Measurements from ENCODE around the gene TUBGCP2.
"Not testable (repeated sequence)": the region's sequence is repeated elsewhere in the genome, so short reads cannot be mapped to it uniquely, and the experiment has no call there.

Gene TUBGCP2

GRCh38 chr10:133271521-133272300, 37.0 kb downstream of the TUBGCP2 start:
- peaks cover 96% of the 10 kb centered on the region for H3K36me3 Mint-ChIP-seq (ENCODE audit: low read depth)
- H3K4me1 Mint-ChIP-seq (ENCODE audit: low read depth): peaks cover 35% of the 10 kb centered on the region

GRCh38 chr10:133270773-133271297, 37.8 kb downstream of the TUBGCP2 start:
- H3K4me3 Mint-ChIP-seq: no peak overlapping the region
- intact Hi-C loops (cut with micrococcal nuclease): no loop called here
- H3K36me3 Mint-ChIP-seq (ENCODE audit: low read depth): peaks cover 98% of the 10 kb centered on the region
- H3K27ac Mint-ChIP-seq: no peak overlapping the region
- no peaks in the 10 kb centered on the region for H3K27me3 Mint-ChIP-seq
- no peaks in the 10 kb centered on the region for H3K9me3 Mint-ChIP-seq
- peaks cover 37% of the 10 kb centered on the region for H3K4me1 Mint-ChIP-seq (ENCODE audit: low read depth)

More at GRCh38 chr10:133271521-133272300, 37.0 kb downstream of the TUBGCP2 start:
- no peak overlapping the region for H3K4me3 Mint-ChIP-seq
- no peaks in the 10 kb centered on the region for H3K9me3 Mint-ChIP-seq
- no peaks in the 10 kb centered on the region for H3K27me3 Mint-ChIP-seq
- no peak overlapping the region for H3K27ac Mint-ChIP-seq
- intact Hi-C loops (cut with micrococcal nuclease): no loop called here

DNA sequence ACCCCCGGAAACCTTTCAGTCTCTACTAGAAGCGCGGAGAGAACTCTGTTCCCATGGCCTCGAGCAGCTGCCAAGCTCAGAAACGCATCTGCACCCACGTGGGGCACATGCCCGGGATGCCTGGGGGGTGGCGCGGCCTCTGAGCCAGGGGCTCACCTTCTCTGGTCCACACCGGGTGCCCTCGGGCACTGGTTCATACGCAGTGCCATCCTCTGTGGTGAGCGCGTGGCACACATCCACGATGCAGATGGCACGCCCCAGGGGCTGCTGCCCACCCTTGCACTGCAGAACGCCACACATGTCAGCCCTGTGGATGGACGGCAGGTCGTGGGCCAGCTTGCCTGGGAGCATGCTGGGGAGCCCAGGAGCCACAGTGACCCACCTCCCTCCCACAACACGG, 38.5 kb downstream of the TUBGCP2 start:
- no peaks in the 10 kb centered on the region for H3K9me3 Mint-ChIP-seq
- H3K4me3 Mint-ChIP-seq: no peak overlapping the region
- no peak overlapping the region for H3K27ac Mint-ChIP-seq
- intact Hi-C loops (cut with micrococcal nuclease): no loop called here
- no peaks in the 10 kb centered on the region for H3K27me3 Mint-ChIP-seq
- H3K36me3 Mint-ChIP-seq (ENCODE audit: low read depth): peaks cover 97% of the 10 kb centered on the region
- peaks cover 37% of the 10 kb centered on the region for H3K4me1 Mint-ChIP-seq (ENCODE audit: low read depth)

GRCh38 chr10:133269367-133269766, 39.3 kb downstream of the TUBGCP2 start:
- Mint-ChIP-seq H3K27me3 (no peaks in the 10 kb centered on the region), H3K4me1 (ENCODE audit: low read depth) (peaks cover 37% of the 10 kb centered on the region), H3K36me3 (ENCODE audit: low read depth) (peaks cover 94% of the 10 kb centered on the region), H3K9me3 (no peaks in the 10 kb centered on the region), H3K27ac (no peak overlapping the region), H3K4me3 (no peak overlapping the region)
- intact Hi-C loops (cut with micrococcal nuclease): no loop called here

DNA sequence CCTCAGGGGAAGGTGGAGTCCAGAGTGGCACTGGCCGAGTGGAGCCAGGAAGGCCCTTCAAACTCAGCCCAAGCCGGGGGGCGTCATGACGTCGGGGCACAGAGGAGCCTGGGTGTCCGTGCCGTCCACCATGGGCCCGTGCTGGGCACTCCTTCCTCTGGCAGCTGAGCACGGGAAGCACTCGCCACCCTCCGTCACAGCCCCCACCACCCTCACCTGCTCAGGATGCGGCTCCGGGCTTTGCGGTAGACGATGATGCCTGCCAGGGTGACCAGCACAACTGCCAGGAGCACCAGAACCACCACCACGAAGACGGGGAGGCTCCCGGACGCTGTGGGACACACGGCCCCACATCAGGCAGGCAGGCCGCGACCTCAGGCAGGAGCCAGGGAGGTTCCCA, 40.1 kb downstream of the TUBGCP2 start:
- Mint-ChIP-seq H3K4me3 (no peak overlapping the region), H3K36me3 (ENCODE audit: low read depth) (peaks cover 95% of the 10 kb centered on the region), H3K27me3 (no peaks in the 10 kb centered on the region), H3K27ac (no peak overlapping the region), H3K4me1 (ENCODE audit: low read depth) (peaks cover 46% of the 10 kb centered on the region), H3K9me3 (no peaks in the 10 kb centered on the region)
- intact Hi-C loops (cut with micrococcal nuclease): no loop called here

GRCh38 chr10:133267829-133268228, 40.8 kb downstream of the TUBGCP2 start:
- H3K36me3 Mint-ChIP-seq (ENCODE audit: low read depth): peaks cover 95% of the 10 kb centered on the region
- no peaks in the 10 kb centered on the region for H3K9me3 Mint-ChIP-seq
- no peak overlapping the region for H3K27ac Mint-ChIP-seq
- intact Hi-C loops (cut with micrococcal nuclease): no loop called here
- peaks cover 51% of the 10 kb centered on the region for H3K4me1 Mint-ChIP-seq (ENCODE audit: low read depth)
- H3K27me3 Mint-ChIP-seq: no peaks in the 10 kb centered on the region
- no peak overlapping the region for H3K4me3 Mint-ChIP-seq

DNA sequence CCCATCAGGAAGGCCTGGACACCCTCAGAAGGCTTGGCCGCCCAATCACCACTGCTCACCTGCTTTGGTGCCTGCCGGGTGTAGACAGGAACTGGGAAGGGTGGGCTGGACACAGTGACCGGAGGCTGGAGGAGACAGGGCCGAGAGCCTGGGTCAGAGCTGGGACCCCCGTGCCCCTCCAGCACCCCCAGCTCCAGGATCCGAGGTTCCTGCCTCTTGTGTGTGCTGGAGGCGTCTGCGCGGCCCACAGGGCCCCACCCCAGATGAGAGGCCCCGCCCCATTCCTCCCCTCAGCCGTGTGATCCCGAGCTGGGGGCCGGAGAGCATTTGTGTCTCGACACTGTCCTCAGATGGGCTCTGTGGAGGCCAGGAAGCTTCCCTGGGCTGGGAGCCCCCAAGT, 41.4 kb downstream of the TUBGCP2 start:
- Mint-ChIP-seq H3K27ac (no peak overlapping the region), H3K36me3 (ENCODE audit: low read depth) (peaks cover 95% of the 10 kb centered on the region), H3K4me3 (no peak overlapping the region), H3K9me3 (no peaks in the 10 kb centered on the region), H3K4me1 (ENCODE audit: low read depth) (peaks cover 51% of the 10 kb centered on the region), H3K27me3 (no peaks in the 10 kb centered on the region)
- intact Hi-C loops (cut with micrococcal nuclease): no loop called here

DNA sequence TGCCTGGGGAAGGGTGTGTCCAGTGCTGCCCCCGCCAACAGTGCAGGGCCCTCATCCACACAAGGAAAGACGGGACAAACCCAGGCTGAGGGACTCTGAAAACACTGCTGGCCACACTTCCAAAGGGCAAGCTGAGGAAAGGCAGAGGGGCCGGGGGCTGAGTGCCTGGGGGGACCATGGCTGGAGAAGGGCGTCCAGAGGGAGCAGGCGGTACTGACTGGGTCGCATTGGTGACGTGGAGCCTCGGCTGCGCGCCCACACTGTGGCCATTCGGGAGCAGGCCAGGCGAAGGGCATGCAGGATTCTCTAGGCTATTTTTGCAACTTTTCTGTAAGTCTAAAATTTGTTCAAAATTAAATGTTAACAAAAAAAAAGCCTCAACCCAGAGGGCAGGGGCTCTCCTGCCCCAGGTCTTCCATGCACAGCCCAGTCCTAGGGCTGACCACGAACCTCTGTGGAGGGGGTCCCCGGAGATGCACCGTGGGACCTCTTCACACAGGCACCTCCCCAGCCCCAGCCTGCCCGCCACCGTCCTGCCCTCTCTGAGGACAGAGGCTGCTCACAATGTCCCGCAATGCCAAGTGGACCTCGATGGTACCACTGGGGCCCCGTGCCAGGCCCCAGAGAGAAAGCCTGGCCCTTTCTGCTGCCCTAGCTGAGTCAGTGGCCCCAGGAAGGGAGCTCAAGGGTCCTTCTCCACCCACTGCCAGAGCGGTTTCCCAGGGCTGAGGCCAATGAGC, 42.4 kb downstream of the TUBGCP2 start:
- H3K9me3 Mint-ChIP-seq: no peaks in the 10 kb centered on the region
- H3K27me3 Mint-ChIP-seq: no peaks in the 10 kb centered on the region
- peaks cover 49% of the 10 kb centered on the region for H3K4me1 Mint-ChIP-seq (ENCODE audit: low read depth)
- peak overlapping the region; percentile 100 for H3K27ac Mint-ChIP-seq
- no peak overlapping the region for H3K4me3 Mint-ChIP-seq
- intact Hi-C loops (cut with micrococcal nuclease): no loop called here
- H3K36me3 Mint-ChIP-seq (ENCODE audit: low read depth): peaks cover 86% of the 10 kb centered on the region

- Mint-ChIP-seq H3K27ac (peak overlapping the region; percentile 100), H3K4me1 (ENCODE audit: low read depth) (peaks cover 60% of the 10 kb centered on the region), H3K36me3 (ENCODE audit: low read depth) (peaks cover 74% of the 10 kb centered on the region)
- intact Hi-C loops (cut with micrococcal nuclease); H3K4me3 Mint-ChIP-seq; H3K27me3 Mint-ChIP-seq; H3K9me3 Mint-ChIP-seq: not testable (repeated sequence)
These were observed 43.6 kb downstream of the TUBGCP2 start for GRCh38 chr10:133265052-133265451.

- intact Hi-C loops (cut with micrococcal nuclease): no loop called here
- Mint-ChIP-seq H3K27me3 (no peaks in the 10 kb centered on the region), H3K4me1 (ENCODE audit: low read depth) (peaks cover 66% of the 10 kb centered on the region), H3K9me3 (no peaks in the 10 kb centered on the region), H3K36me3 (ENCODE audit: low read depth) (peaks cover 68% of the 10 kb centered on the region), H3K27ac (peak overlapping the region; percentile 100), H3K4me3 (peak overlapping the region; percentile 45)
These were observed 44.2 kb downstream of the TUBGCP2 start for GRCh38 chr10:133264461-133264860.

DNA sequence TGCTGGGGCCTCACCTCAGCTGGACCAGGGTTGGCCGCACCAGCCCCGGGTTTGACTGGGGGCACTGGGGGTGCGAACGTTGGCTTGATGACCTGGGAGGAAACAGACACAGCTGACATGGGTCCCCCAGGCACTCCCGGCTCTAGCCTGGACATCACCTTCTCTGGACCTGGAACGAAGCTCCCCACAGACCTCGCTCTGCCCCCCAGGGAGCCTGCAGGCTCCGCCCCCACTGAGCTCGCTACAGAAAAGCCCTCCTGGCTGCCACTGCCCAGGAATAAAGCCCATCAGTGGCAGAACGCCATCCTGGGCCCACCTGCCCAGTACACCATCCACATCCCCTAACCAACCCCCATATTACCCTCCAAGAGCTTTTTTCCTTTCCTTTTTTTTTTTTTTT, 45.0 kb downstream of the TUBGCP2 start:
- H3K4me1 Mint-ChIP-seq (ENCODE audit: low read depth): peaks cover 74% of the 10 kb centered on the region
- peaks cover 60% of the 10 kb centered on the region for H3K36me3 Mint-ChIP-seq (ENCODE audit: low read depth)
- H3K9me3 Mint-ChIP-seq: no peaks in the 10 kb centered on the region
- no peak overlapping the region for H3K4me3 Mint-ChIP-seq
- H3K27ac Mint-ChIP-seq: peak overlapping the region; percentile 100
- no peaks in the 10 kb centered on the region for H3K27me3 Mint-ChIP-seq
- intact Hi-C loops (cut with micrococcal nuclease): no loop called here

DNA sequence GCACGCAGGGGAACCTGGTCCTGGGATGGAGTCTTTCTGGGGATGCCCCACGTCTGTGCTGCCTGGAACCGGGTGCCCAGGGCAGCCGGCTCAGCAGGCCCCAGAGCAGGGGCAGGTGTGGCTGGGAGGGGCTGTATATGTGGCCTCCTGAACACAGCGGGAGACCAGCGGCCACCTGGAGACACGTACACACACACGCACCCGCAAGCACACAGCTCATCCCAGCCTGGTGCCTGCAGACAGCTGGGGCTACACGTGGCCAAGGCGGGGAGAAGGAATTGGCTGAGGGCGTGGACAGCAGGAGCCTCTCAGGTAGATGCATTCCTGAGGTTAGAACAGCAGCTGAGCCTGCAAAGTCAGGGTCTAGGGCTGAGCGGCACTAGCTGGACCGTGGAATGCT, 46.0 kb downstream of the TUBGCP2 start:
- Mint-ChIP-seq H3K4me3 (peak overlapping the region; percentile 39), H3K27me3 (no peaks in the 10 kb centered on the region), H3K36me3 (ENCODE audit: low read depth) (peaks cover 51% of the 10 kb centered on the region), H3K27ac (peak overlapping the region; percentile 100), H3K9me3 (no peaks in the 10 kb centered on the region), H3K4me1 (ENCODE audit: low read depth) (peaks cover 82% of the 10 kb centered on the region)
- intact Hi-C loops (cut with micrococcal nuclease): no loop called here

DNA sequence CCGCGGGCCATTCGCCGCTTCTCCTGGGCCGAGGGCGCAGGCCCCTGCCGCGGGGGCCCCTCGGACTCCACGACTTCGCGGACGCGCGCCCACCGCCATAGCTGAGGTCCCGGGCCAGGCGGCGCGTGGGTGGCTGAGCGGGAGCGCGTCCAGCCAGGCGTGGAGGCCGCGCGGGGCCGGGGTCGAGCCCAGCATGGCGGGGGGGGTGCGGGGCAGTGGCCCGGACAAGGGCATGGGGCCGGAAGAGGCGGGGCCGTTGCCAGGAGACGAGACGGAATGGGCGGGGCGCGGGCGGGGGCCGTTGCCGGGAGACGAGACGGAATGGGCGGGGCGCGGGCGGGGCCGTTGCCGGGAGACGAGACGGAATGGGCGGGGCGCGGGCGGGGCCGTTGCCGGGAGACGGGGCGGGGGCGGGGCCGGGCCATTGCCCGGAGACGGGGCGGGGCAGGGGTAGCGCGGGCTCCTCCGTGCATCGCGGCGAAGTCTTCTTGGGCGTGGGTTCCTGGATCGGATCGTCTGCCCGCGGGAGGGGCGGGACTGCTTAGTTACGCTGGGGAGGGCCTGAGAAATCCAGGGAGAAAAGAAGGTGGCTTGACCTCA, 46.8 kb downstream of the TUBGCP2 start:
- Mint-ChIP-seq H3K36me3 (ENCODE audit: low read depth) (peaks cover 42% of the 10 kb centered on the region), H3K4me1 (ENCODE audit: low read depth) (peaks cover 89% of the 10 kb centered on the region)
- intact Hi-C loops (cut with micrococcal nuclease): no loop called here

More for the DNA sequence above, 46.8 kb downstream of the TUBGCP2 start:
- H3K4me3 Mint-ChIP-seq: peak overlapping the region; percentile 76
- H3K27me3 Mint-ChIP-seq: no peaks in the 10 kb centered on the region
- H3K27ac Mint-ChIP-seq: peak overlapping the region; percentile 100
- no peaks in the 10 kb centered on the region for H3K9me3 Mint-ChIP-seq

Data from dendritic cell treated with granulocyte-macrophage colony-stimulating factor and Interleukin-4, amounts not matched to agents 40 ng/mL and 50 ng/mL, for 4 days (primary cell).